GM23338 (cell line): Measurements from ENCODE around the gene EGLN3. TPM values are rescaled to one million over a fixed set of nuclear protein-coding genes. Genes with fewer than 3 reads are reported as not detected.

Experiments used
- ATAC-seq: fragments of 200-7000 bp; cut with Tn5 transposase; 3 replicates; pipeline ENCODE4 v1.9.1; 2020
- DNase-seq: peaks from one replicate; pipeline ENCODE4 v3.0.0-alpha.2; 2015; ENCODE audit warnings: low spot score
- H2AFZ ChIP-seq: fragments of 200-600 bp; sonication (generic); 2 replicates; pipeline ENCODE4 v1.8.0; 2016; ENCODE audit warnings: antibody characterized with exemption, mild to moderate bottlenecking, moderate library complexity
- H3F3A ChIP-seq: fragments of 200-600 bp; sonication (generic); replicated peaks from 2 replicates; pipeline ENCODE4 v1.8.0; 2017; ENCODE audit warnings: antibody characterized with exemption, mixed run types, low read depth
- H3K27ac ChIP-seq: fragments of 200-600 bp; sonication (generic); 2 replicates; pipeline ENCODE4 v1.6.1; 2016; ENCODE audit warnings: low read depth
- H3K27me3 ChIP-seq: fragments of 200-600 bp; sonication (generic); 2 replicates; pipeline ENCODE4 v1.8.0; 2016; ENCODE audit warnings: mild to moderate bottlenecking, mixed run types, moderate library complexity; ENCODE audit not compliant: insufficient read depth
- H3K36me3 ChIP-seq: fragments of 200-600 bp; sonication (generic); 2 replicates; pipeline ENCODE4 v1.8.0; 2016; ENCODE audit warnings: mild to moderate bottlenecking; ENCODE audit not compliant: insufficient read depth
- H3K4me1 ChIP-seq: fragments of 200-600 bp; sonication (generic); 2 replicates; pipeline ENCODE4 v1.8.0; 2016; ENCODE audit warnings: mild to moderate bottlenecking, moderate library complexity; ENCODE audit not compliant: insufficient read depth
- H3K4me2 ChIP-seq: fragments of 200-600 bp; sonication (generic); 2 replicates; pipeline ENCODE4 v1.7.1; 2017; ENCODE audit warnings: mixed run types
- H3K4me3 ChIP-seq: fragments of 200-600 bp; sonication (generic); 2 replicates; pipeline ENCODE4 v1.6.1; 2016; ENCODE audit warnings: mixed run types
- H3K79me2 ChIP-seq: fragments of 200-600 bp; sonication (generic); replicated peaks from 2 replicates; pipeline ENCODE4 v1.8.0; 2017; ENCODE audit warnings: mild to moderate bottlenecking; ENCODE audit not compliant: insufficient read depth
- H3K9me2 ChIP-seq: fragments of 200-600 bp; sonication (generic); 2 replicates; pipeline ENCODE4 v1.8.0; 2017; ENCODE audit not compliant: insufficient read depth
- H4K20me1 ChIP-seq: fragments of 200-600 bp; sonication (generic); replicated peaks from 2 replicates; pipeline ENCODE4 v1.8.0; 2017; ENCODE audit warnings: mild to moderate bottlenecking; ENCODE audit not compliant: insufficient read depth
- H3K27ac Mint-ChIP-seq: 2 replicates; pipeline ENCODE4 v1.8.0; 2020; ENCODE audit warnings: inconsistent platforms, mild to moderate bottlenecking, moderate library complexity, mixed read lengths
- H3K27me3 Mint-ChIP-seq: 3 replicates; pipeline ENCODE4 v1.8.0; 2022; ENCODE audit warnings: low read depth, mild to moderate bottlenecking, moderate library complexity, mixed read lengths, inconsistent platforms; ENCODE audit not compliant: insufficient read depth, poor library complexity
- H3K36me3 Mint-ChIP-seq: 3 replicates; pipeline ENCODE4 v1.8.0; 2021; ENCODE audit warnings: low read depth, mild to moderate bottlenecking, inconsistent platforms, moderate library complexity, mixed read lengths
- H3K4me1 Mint-ChIP-seq: 3 replicates; pipeline ENCODE4 v1.8.0; 2020; ENCODE audit warnings: mild to moderate bottlenecking, inconsistent platforms, mixed read lengths
- H3K4me3 Mint-ChIP-seq: 3 replicates; pipeline ENCODE4 v1.8.0; 2021; ENCODE audit warnings: moderate library complexity, mild to moderate bottlenecking, inconsistent platforms, mixed read lengths
- H3K9me3 Mint-ChIP-seq: 3 replicates; pipeline ENCODE4 v1.8.0; 2020; ENCODE audit warnings: moderate library complexity, mild to moderate bottlenecking, inconsistent platforms, mixed read lengths
- CREB1 ChIP-seq: fragments of 250-450 bp; sonication (Bioruptor Pico); IDR thresholded peaks from 2 replicates; pipeline ENCODE4 v1.5.0; 2020; ENCODE audit warnings: low read depth, mild to moderate bottlenecking, moderate library complexity
- CTCF ChIP-seq, 2 experiments: fragments of 200-600 bp in 1 of 2; sonication (generic) in 1 of 2; conservative IDR thresholded peaks; 2 replicates each; pipeline versions ENCODE4 v1.5.1 to v1.6.1; 2016 to 2017; ENCODE audit warnings: antibody characterized with exemption in 2 of 2, low read depth in 2 of 2, mild to moderate bottlenecking in 2 of 2, moderate library complexity in 1 of 2
- EZH2 ChIP-seq: fragments of 200-600 bp; sonication (generic); IDR thresholded peaks from one replicate; pipeline ENCODE4 v1.8.0; 2017; ENCODE audit warnings: antibody characterized with exemption, mild to moderate bottlenecking, low read depth; ENCODE audit not compliant: unreplicated experiment
- EZH2phosphoT487 ChIP-seq: fragments of 200-600 bp; sonication (generic); IDR thresholded peaks from one replicate; pipeline ENCODE4 v1.8.1; 2018; ENCODE audit warnings: antibody characterized with exemption; ENCODE audit not compliant: unreplicated experiment
- JUNB ChIP-seq: IDR thresholded peaks from one replicate; pipeline ENCODE4 v1.6.1; 2016; ENCODE audit warnings: antibody characterized with exemption; ENCODE audit not compliant: unreplicated experiment
- NANOG ChIP-seq: IDR thresholded peaks from 2 replicates; pipeline ENCODE4 v1.6.1; 2016; ENCODE audit warnings: antibody characterized with exemption, borderline replicate concordance
- STAT1 ChIP-seq: IDR thresholded peaks from one replicate; pipeline ENCODE4 v1.6.1; 2016; ENCODE audit warnings: antibody characterized with exemption; ENCODE audit not compliant: unreplicated experiment
- polyA plus RNA-seq: library from polyadenylated mRNA; unstranded; fragments of >200 nt; fragmentation: Nextera tagmentation; extraction: Ambion mirVana; gene quantifications from 2 replicates; pipeline ENCODE4 v1.2.1, GENCODE V29; 2016
- total RNA-seq: library from RNA; depleted of rRNA; stranded (reverse); fragments of >200 nt; shearing (Covaris generic); gene quantifications from 2 replicates; pipeline ENCODE4 v1.2.3, GENCODE V29; 2014

Gene EGLN3
- total and polyA plus RNA-seq, 2 experiments from 2014 or later = 26.8 to 42.9 TPM

GRCh38 chr14:33957299-33957698, 6.4 kb upstream of the EGLN3 start:
- H3K4me3 ChIP-seq = no peak overlapping the region
- peak overlapping the region; percentile 52; the same call in 1 of the 2 replicates for H2AFZ ChIP-seq
- DNase-seq (peak; percentile 35), ATAC-seq (peak; percentile 71)
- Mint-ChIP-seq H3K27me3 (peaks cover 1% of the 10 kb centered on the region), H3K9me3 (peaks cover 6% of the 10 kb centered on the region), H3K36me3 (no peaks in the 10 kb centered on the region; the same call in 2 of the 3 replicates), H3K4me1 (peaks cover 7% of the 10 kb centered on the region), H3K27ac (no peak overlapping the region), H3K4me3 (no peak overlapping the region)
- no peaks in the 10 kb centered on the region for H3K36me3 ChIP-seq
- peaks cover 3% of the 10 kb centered on the region; the same call in 1 of the 2 replicates for H3K4me1 ChIP-seq
- H3K4me2 ChIP-seq = no peak overlapping the region
- no peaks in the 10 kb centered on the region for H3K9me2 ChIP-seq
- H3F3A ChIP-seq = no peaks in the 10 kb centered on the region
- TF ChIP-seq STAT1 = no peak
- TF ChIP-seq CREB1 (CRISPR knock-in tag) = no peak
- TF ChIP-seq EZH2phosphoT487 = no peak
- peak; percentile 17 to 50; a peak in 2 of 4 replicates for TF ChIP-seq CTCF (conservative IDR thresholded peaks at IDR 0.05; ENCODE audit: low read depth in 2 of 2)
- TF ChIP-seq EZH2 = no peak
- H3K79me2 ChIP-seq = no peaks in the 10 kb centered on the region
- H3K27me3 ChIP-seq = no peaks in the 10 kb centered on the region
- H3K27ac ChIP-seq = no peak overlapping the region
- H4K20me1 ChIP-seq = no peaks in the 10 kb centered on the region

- no peaks in the 10 kb centered on the region for H3K36me3 ChIP-seq
- DNase-seq (no peak), ATAC-seq (no peak)
- no peak overlapping the region for H3K4me3 ChIP-seq
- H3K79me2 ChIP-seq = no peaks in the 10 kb centered on the region
- Mint-ChIP-seq H3K9me3 (peaks cover 3% of the 10 kb centered on the region; the same call in 1 of the 3 replicates), H3K4me3 (no peak overlapping the region), H3K27ac (no peak overlapping the region), H3K27me3 (peaks cover 1% of the 10 kb centered on the region), H3K4me1 (peaks cover 10% of the 10 kb centered on the region), H3K36me3 (no peaks in the 10 kb centered on the region)
- no peaks in the 10 kb centered on the region for H3F3A ChIP-seq
- no peaks in the 10 kb centered on the region for H3K9me2 ChIP-seq
- H4K20me1 ChIP-seq = no peaks in the 10 kb centered on the region
- H3K27me3 ChIP-seq = no peaks in the 10 kb centered on the region
- H3K4me1 ChIP-seq = peaks cover 6% of the 10 kb centered on the region; the same call in 1 of the 2 replicates
- TF ChIP-seq EZH2 (no peak), CTCF (conservative IDR thresholded peaks at IDR 0.05; ENCODE audit: low read depth in 2 of 2) (no peak), EZH2phosphoT487 (no peak), JUNB (no peak), CREB1 (CRISPR knock-in tag) (no peak), NANOG (no peak)
- no peak overlapping the region for H2AFZ ChIP-seq
- no peak overlapping the region for H3K27ac ChIP-seq
- H3K4me2 ChIP-seq = no peak overlapping the region
Observed at GRCh38 chr14:33956640-33957039, 5.8 kb upstream of the EGLN3 start.
